Suprapubic skin (tissue), 4 donors: Measurements from ENCODE around the gene SLC25A25. TPM values are rescaled to one million over a fixed set of nuclear protein-coding genes. Genes with fewer than 3 reads are reported as not detected.

ENCODE experiments used
- DNase-seq, 2 donors: peaks; one replicate each; pipeline ENCODE4 v3.0.0-alpha.2; 2019; ENCODE audit warnings: low spot score in 2 of 2
- H3K27ac ChIP-seq: fragments of 200-600 bp; sonication (generic); one replicate; pipeline ENCODE4 v1.5.1; 2019
- H3K27me3 ChIP-seq: fragments of 200-600 bp; sonication (generic); one replicate; pipeline ENCODE4 v1.5.1; 2019
- H3K36me3 ChIP-seq: fragments of 200-600 bp; sonication (generic); one replicate; pipeline ENCODE4 v1.5.1; 2019
- H3K4me1 ChIP-seq: fragments of 200-600 bp; sonication (generic); one replicate; pipeline ENCODE4 v1.5.1; 2019
- H3K4me3 ChIP-seq: fragments of 200-600 bp; sonication (generic); one replicate; pipeline ENCODE4 v1.5.1; 2019; ENCODE audit warnings: mild to moderate bottlenecking
- H3K9me3 ChIP-seq: fragments of 200-600 bp; sonication (generic); one replicate; pipeline ENCODE4 v1.5.1; 2019
- CTCF ChIP-seq, 2 donors: fragments of 200-600 bp in 1 of 2; fragments of 450-650 bp in 1 of 2; sonication (generic) in 1 of 2; IDR thresholded peaks; one replicate each; pipeline ENCODE4 v1.5.1; 2016 to 2019; ENCODE audit warnings: antibody characterized with exemption in 2 of 2, mild to moderate bottlenecking in 1 of 2, moderate library complexity in 1 of 2
- EP300 ChIP-seq: sonication (generic); formaldehyde crosslinking; IDR thresholded peaks from one replicate; pipeline ENCODE4 v1.6.1; 2017; ENCODE audit warnings: antibody characterized with exemption
- POLR2A ChIP-seq, 2 donors: fragments of 450-650 bp; IDR thresholded peaks; one replicate each; pipeline ENCODE4 v1.6.1; 2017; ENCODE audit warnings: antibody characterized with exemption in 2 of 2, mild to moderate bottlenecking in 2 of 2, moderate library complexity in 2 of 2
- POLR2AphosphoS5 ChIP-seq, 3 donors: sonication (generic); formaldehyde crosslinking; IDR thresholded peaks; one replicate each; pipeline ENCODE4 v1.6.1; 2017; ENCODE audit warnings: antibody characterized with exemption in 3 of 3
- WGBS: methylation state at CpG from one replicate; pipeline ENCODE4 v1.1.5; 2018; 5-methylcytosine and 5-hydroxymethylcytosine counted together
- total RNA-seq, 4 donors: library from RNA; depleted of rRNA; stranded (reverse); fragments of >200 nt; gene quantifications; one replicate each; pipeline ENCODE4 v1.1.0, GENCODE V29; 2016

The SLC25A25 gene
- total RNA-seq, 4 donors from 2014 or later: 37.9 to 106 (median 66.5) TPM

- Histone ChIP-seq H3K36me3 (no peaks in the 10 kb centered on the region), H3K4me1 (peaks cover 21% of the 10 kb centered on the region), H3K9me3 (no peaks in the 10 kb centered on the region), H3K27me3 (no peaks in the 10 kb centered on the region), H3K27ac (no peak overlapping the region), H3K4me3 (no peak overlapping the region)
- 78% methylated on average over 10 of the region's 10 CpGs for WGBS
- no peak for DNase-seq
- TF ChIP-seq CTCF (IDR thresholded peaks at IDR 0.05) (no peak), POLR2A (IDR thresholded peaks at IDR 0.05) (no peak), EP300 (no peak), POLR2AphosphoS5 (IDR thresholded peaks at IDR 0.05) (no peak)
These were observed 19.2 kb downstream of the SLC25A25 start for GRCh38 chr9:128087262-128087661.

- Histone ChIP-seq H3K27ac (no peak overlapping the region), H3K4me1 (peaks cover 27% of the 10 kb centered on the region), H3K9me3 (no peaks in the 10 kb centered on the region), H3K27me3 (no peaks in the 10 kb centered on the region), H3K36me3 (no peaks in the 10 kb centered on the region), H3K4me3 (no peak overlapping the region)
- DNase-seq: no peak
- no peak for TF ChIP-seq EP300
- no peak for TF ChIP-seq POLR2A (IDR thresholded peaks at IDR 0.05)
- TF ChIP-seq POLR2AphosphoS5 (IDR thresholded peaks at IDR 0.05): no peak
- WGBS: 77% methylated on average over 9 of the region's 9 CpGs
These were observed 20.4 kb downstream of the SLC25A25 start for GRCh38 chr9:128088253-128088945.

- Histone ChIP-seq H3K4me3 (no peak overlapping the region), H3K27me3 (no peaks in the 10 kb centered on the region), H3K4me1 (peaks cover 36% of the 10 kb centered on the region), H3K36me3 (no peaks in the 10 kb centered on the region), H3K27ac (no peak overlapping the region), H3K9me3 (no peaks in the 10 kb centered on the region)
- no peak for DNase-seq
- TF ChIP-seq POLR2AphosphoS5 (IDR thresholded peaks at IDR 0.05): no peak
- no peak for TF ChIP-seq POLR2A (IDR thresholded peaks at IDR 0.05)
- TF ChIP-seq EP300: no peak
- no peak for TF ChIP-seq CTCF (IDR thresholded peaks at IDR 0.05)
- 84% methylated on average over 1 of the region's 1 CpG for WGBS
These were observed 21.3 kb downstream of the SLC25A25 start for GRCh38 chr9:128089299-128089698.

- DNase-seq: peak; percentile 76 to 84
- no peaks in the 10 kb centered on the region for H3K9me3 ChIP-seq
- no peak overlapping the region for H3K4me3 ChIP-seq
- no peak for TF ChIP-seq POLR2AphosphoS5 (IDR thresholded peaks at IDR 0.05)
- TF ChIP-seq EP300: no peak
- no peak for TF ChIP-seq POLR2A (IDR thresholded peaks at IDR 0.05)
- no peak for TF ChIP-seq CTCF (IDR thresholded peaks at IDR 0.05)
- H3K36me3 ChIP-seq: no peaks in the 10 kb centered on the region
- 46% methylated on average over 12 of the region's 13 CpGs for WGBS
- H3K4me1 ChIP-seq: peaks cover 48% of the 10 kb centered on the region
- peak overlapping the region; percentile 24 for H3K27ac ChIP-seq
- H3K27me3 ChIP-seq: no peaks in the 10 kb centered on the region
These were observed 23.1 kb downstream of the SLC25A25 start for GRCh38 chr9:128091144-128091543.

- 59% methylated on average over 12 of the region's 13 CpGs for WGBS
- TF ChIP-seq EP300 (no peak), CTCF (IDR thresholded peaks at IDR 0.05) (no peak), POLR2AphosphoS5 (IDR thresholded peaks at IDR 0.05) (no peak), POLR2A (IDR thresholded peaks at IDR 0.05) (no peak)
These were observed 23.5 kb downstream of the SLC25A25 start for GRCh38 chr9:128091571-128091970.

More at GRCh38 chr9:128091571-128091970, 23.5 kb downstream of the SLC25A25 start:
- Histone ChIP-seq H3K27me3 (no peaks in the 10 kb centered on the region), H3K36me3 (no peaks in the 10 kb centered on the region), H3K4me3 (no peak overlapping the region), H3K27ac (no peak overlapping the region), H3K9me3 (no peaks in the 10 kb centered on the region), H3K4me1 (peaks cover 49% of the 10 kb centered on the region)
- peak in 1 of 2 donors; percentile 62 for DNase-seq
